Lower leg skin (tissue), 3 donors: ENCODE results near the gene TTC39B.

ENCODE experiments used
- CTCF ChIP-seq, 3 donors: fragments of 450-650 bp; IDR thresholded peaks; one replicate each; pipeline ENCODE4 v1.5.1; 2016; ENCODE audit warnings: antibody characterized with exemption in 3 of 3, mild to moderate bottlenecking in 3 of 3, moderate library complexity in 2 of 3
- POLR2A ChIP-seq, 2 donors: fragments of 450-650 bp; IDR thresholded peaks; one replicate each; pipeline ENCODE4 v1.6.1; 2016 to 2017; ENCODE audit warnings: antibody characterized with exemption in 2 of 2, mild to moderate bottlenecking in 1 of 2, moderate library complexity in 1 of 2

GRCh38 chr9:15353892-15354291 is 46.9 kb upstream of the TTC39B start:
- TF ChIP-seq CTCF (IDR thresholded peaks at IDR 0.05) (no peak), POLR2A (IDR thresholded peaks at IDR 0.05) (no peak)
